GM12878 (cell line): Measurements from ENCODE around the gene CLASP2. TPM values are rescaled to one million over a fixed set of nuclear protein-coding genes. Genes with fewer than 3 reads are reported as not detected.

ENCODE experiments used
- ATAC-seq: fragments of 200-7000 bp; cut with Tn5 transposase; 3 replicates; pipeline ENCODE4 v1.9.1; 2020; ENCODE audit warnings: mild to moderate bottlenecking, moderate library complexity
- BruUV-seq: library from RNA; stranded (reverse); fragments of 400-500 nt; replicated peaks from 2 replicates; lab custom pipeline; 2021; lab: Mats Ljungman, UMichigan
- CTCF ChIA-PET: fragments of 300-600 bp; sonication (Branson Sonifier 250); formaldehyde crosslinking; extraction: SDS; loops from one replicate; lab custom pipeline; 2021; ENCODE audit warnings: inconsistent platforms; lab: Yijun Ruan, JAX
- POLR2A ChIA-PET: fragments of 350-600 bp; formaldehyde crosslinking; extraction: SDS; loops from one replicate; lab custom pipeline; 2021; ENCODE audit warnings: inconsistent platforms; lab: Charles Lee
- RAD21 ChIA-PET: fragments of 300-600 bp; sonication (Branson Sonifier 250); formaldehyde crosslinking; loops from one replicate; lab custom pipeline; 2023; ENCODE audit warnings: antibody characterized with exemption; ENCODE audit not compliant: unreplicated experiment; lab: Charles Lee
- SMC1A ChIA-PET: fragments of 300-600 bp; sonication (Branson Sonifier 250); formaldehyde crosslinking; loops from one replicate; lab custom pipeline; 2023; ENCODE audit not compliant: unreplicated experiment, uncharacterized antibody; lab: Charles Lee
- DNase-seq: peaks from one replicate; pipeline ENCODE4 v3.0.0-alpha.2; 2011; ENCODE audit warnings: low read depth, low spot score
- FAIRE-seq: peaks from 3 replicates; lab custom pipeline; 2011; peaks lifted over from hg19 to GRCh38; lab: Jason Lieb, UNC
- H2AFZ ChIP-seq: 2 replicates; pipeline ENCODE4 v1.6.0; 2011; ENCODE audit warnings: low read depth, low read length, control low read depth; ENCODE audit not compliant: control insufficient read depth
- H3K27ac ChIP-seq: 2 replicates; pipeline ENCODE4 v1.5.1; 2011; ENCODE audit warnings: control low read depth; ENCODE audit not compliant: control insufficient read depth, insufficient read depth
- H3K27me3 ChIP-seq, 2 experiments: replicated peaks in 1 of 2; 2 replicates each; pipeline versions ENCODE4 v1.6.0 to v1.6.1; 2011; ENCODE audit warnings: low read length in 1 of 2; ENCODE audit not compliant: control insufficient read depth in 2 of 2, insufficient read depth in 2 of 2
- H3K36me3 ChIP-seq, 2 experiments: 2 replicates each; pipeline ENCODE4 v1.5.1; 2011; ENCODE audit warnings: low read length in 1 of 2; ENCODE audit not compliant: control insufficient read depth in 2 of 2, insufficient read depth in 2 of 2
- H3K4me1 ChIP-seq: 2 replicates; pipeline ENCODE4 v1.6.1; 2011; ENCODE audit warnings: mild to moderate bottlenecking, low read length, moderate library complexity, mixed read lengths; ENCODE audit not compliant: control insufficient read depth, insufficient read depth
- H3K4me2 ChIP-seq: 2 replicates; pipeline ENCODE4 v1.6.0; 2011; ENCODE audit warnings: control low read depth; ENCODE audit not compliant: control insufficient read depth, insufficient read depth
- H3K4me3 ChIP-seq: fragments of 200-600 bp; sonication (generic); 2 replicates; pipeline ENCODE4 v1.5.1; 2016
- H3K79me2 ChIP-seq: 2 replicates; pipeline ENCODE4 v1.6.0; 2011; ENCODE audit warnings: low read length; ENCODE audit not compliant: control insufficient read depth, insufficient read depth
- H3K9ac ChIP-seq: 2 replicates; pipeline ENCODE4 v1.8.0; 2011; ENCODE audit warnings: low read length, control low read depth, mixed read lengths; ENCODE audit not compliant: control insufficient read depth, insufficient read depth
- H3K9me3 ChIP-seq: replicated peaks from 3 replicates; pipeline ENCODE4 v1.5.1; 2011; ENCODE audit warnings: mild to moderate bottlenecking, low read length; ENCODE audit not compliant: control insufficient read depth, insufficient read depth
- H4K20me1 ChIP-seq: 2 replicates; pipeline ENCODE4 v1.6.0; 2011; ENCODE audit not compliant: control insufficient read depth, insufficient read depth
- BCLAF1 ChIP-seq: fragments of 450-650 bp; IDR thresholded peaks from 2 replicates; pipeline ENCODE4 v1.6.1; 2017; ENCODE audit warnings: antibody characterized with exemption, mild to moderate bottlenecking, moderate library complexity
- BRCA1 ChIP-seq: IDR thresholded peaks from 2 replicates; pipeline ENCODE4 v1.6.1; 2011; ENCODE audit warnings: low read depth, low read length, improper control_type of control experiment
- CEBPB ChIP-seq, 2 experiments: fragments of 150-350 bp in 1 of 2; IDR thresholded peaks; 2 replicates each; pipeline ENCODE4 v1.6.1; 2012 to 2014; ENCODE audit warnings: low read depth in 2 of 2, low read length in 2 of 2, borderline replicate concordance in 1 of 2, inconsistent platforms in 1 of 2
- FOS ChIP-seq: IDR thresholded peaks from 3 replicates; pipeline ENCODE4 v1.6.1; 2011; ENCODE audit warnings: borderline replicate concordance; ENCODE audit not compliant: insufficient read length; ENCODE audit errors: extremely low read depth
- IRF3 ChIP-seq: fragments of 450-650 bp; IDR thresholded peaks from 2 replicates; pipeline ENCODE4 v1.6.1; 2014; ENCODE audit warnings: mild to moderate bottlenecking
- KLF5 ChIP-seq: fragments of 450-650 bp; IDR thresholded peaks from 2 replicates; pipeline ENCODE4 v1.6.1; 2014; ENCODE audit warnings: mild to moderate bottlenecking; ENCODE audit not compliant: partially characterized antibody
- NFYB ChIP-seq: IDR thresholded peaks from 2 replicates; pipeline ENCODE4 v1.6.1; 2011; ENCODE audit warnings: low read depth, mild to moderate bottlenecking, low read length, improper control_type of control experiment, moderate library complexity; ENCODE audit not compliant: insufficient read depth
- NR2C2 ChIP-seq: IDR thresholded peaks from 2 replicates; pipeline ENCODE4 v1.6.1; 2011; ENCODE audit warnings: borderline replicate concordance, low read depth; ENCODE audit not compliant: control insufficient read depth, insufficient read length
- PBX3 ChIP-seq: IDR thresholded peaks from 2 replicates; pipeline ENCODE4 v1.6.1; 2011; ENCODE audit warnings: mild to moderate bottlenecking, low read depth, low read length, moderate library complexity; ENCODE audit not compliant: insufficient replicate concordance
- PKNOX1 ChIP-seq: fragments of 450-650 bp; IDR thresholded peaks from 2 replicates; pipeline ENCODE4 v1.6.1; 2016; ENCODE audit warnings: mild to moderate bottlenecking
- PML ChIP-seq: IDR thresholded peaks from 2 replicates; pipeline ENCODE4 v1.6.1; 2012; ENCODE audit warnings: low read length, inconsistent platforms
- PRDM15 ChIP-seq: fragments of 450-650 bp; formaldehyde crosslinking; IDR thresholded peaks from 2 replicates; pipeline ENCODE4 v1.4.0; 2020; ENCODE audit warnings: mild to moderate bottlenecking, moderate library complexity
- WGBS: methylation state at CpG from one replicate; pipeline ENCODE4 v1.1.6; 2016; ENCODE audit warnings: low lambda C conversion rate; ENCODE audit not compliant: insufficient replicate concordance, insufficient coverage; ENCODE audit errors: missing lambda C conversion rate; 5-methylcytosine and 5-hydroxymethylcytosine counted together
- in situ Hi-C: fragments of 300-500 bp; cut with MboI; formaldehyde crosslinking; loops from 9 replicates; pipeline ENCODE4 v1.14.3; 2018; ENCODE audit warnings: mixed read lengths
- intact Hi-C: fragments of 100-400 bp; cut with micrococcal nuclease; formaldehyde crosslinking; loops from one replicate; pipeline ENCODE4 v1.14.2; 2022; ENCODE audit not compliant: unreplicated experiment
- polyA plus RNA-seq, 11 experiments: library from polyadenylated mRNA; depleted of rRNA in 4 of 11; unstranded in 6 of 11; stranded (reverse) in 5 of 11; fragments of >200 nt; fragmentation: Nextera tagmentation in 4 of 11; fragmentation: Illumina TruSeq in 1 of 11; extraction: Ambion mirVana in 4 of 11; extraction: Trizol in 1 of 11; gene quantifications; 1 replicate in 1 of 11; 2 replicates in 10 of 11; pipeline versions ENCODE4 v1.2.1 to v1.2.3, GENCODE V29; 2011 to 2016; ENCODE audit warnings: inconsistent platforms in 2 of 11, missing spikeins in 2 of 11, low read depth in 1 of 11
- total RNA-seq, 4 experiments: library from RNA; depleted of rRNA in 3 of 4; stranded (reverse); fragments of >200 nt in 3 of 4; fragmentation: Illumina TruSeq in 1 of 4; extraction: Trizol in 1 of 4; gene quantifications; 2 replicates each; pipeline versions ENCODE4 v1.2.1 to v1.2.3, GENCODE V29; 2013 to 2021

Gene CLASP2
- total and polyA plus RNA-seq, 10 of the 15 experiments (the other 5 are each of a cell fraction or from before 2014, with no cell fraction given): 4.0 to 38.3 (median 26.8) TPM

GRCh38 chr3:33751336-33751735 is 33.3 kb upstream of the CLASP2 start (continued):
- no peak for TF ChIP-seq BCLAF1
- no peak for TF ChIP-seq CEBPB (IDR thresholded peaks at IDR 0.05; ENCODE audit: borderline replicate concordance in 1 of 2, low read depth in 2 of 2, low read length in 2 of 2)
- TF ChIP-seq FOS: no peak
- TF ChIP-seq KLF5: no peak
- TF ChIP-seq PML: no peak
- no peak for TF ChIP-seq BRCA1
- no peak for TF ChIP-seq IRF3

GRCh38 chr3:33750211-33750548 is 32.1 kb upstream of the CLASP2 start:
- Histone ChIP-seq H3K4me2 (no peak overlapping the region), H4K20me1 (no peaks in the 10 kb centered on the region), H2AFZ (no peak overlapping the region), H3K9ac (no peak overlapping the region), H3K4me1 (no peaks in the 10 kb centered on the region), H3K27me3 (no peaks in the 10 kb centered on the region), H3K79me2 (no peaks in the 10 kb centered on the region), H3K4me3 (no peak overlapping the region), H3K36me3 (no peaks in the 10 kb centered on the region), H3K27ac (no peak overlapping the region), H3K9me3 (peaks cover 2% of the 10 kb centered on the region; the same call in 2 of the 3 replicates)
- in situ Hi-C loops: no loop called here
- CTCF ChIA-PET: interaction anchor here (0.9 kb wide), 1 partner anchor 50 kb away, joined by 4 read pairs; no protein-coding TSS in a partner anchor
- TF ChIP-seq NR2C2 (no peak), PKNOX1 (peak; percentile 51), PBX3 (peak; percentile 38), NFYB (0 out of 2 replicates have a peak, but pooled peaks have one; percentile 11), CEBPB (IDR thresholded peaks at IDR 0.05; ENCODE audit: borderline replicate concordance in 1 of 2, low read depth in 2 of 2, low read length in 2 of 2) (no peak), PRDM15 (CRISPR knock-in tag) (no peak)
- no peak for DNase-seq
- POLR2A ChIA-PET: no interaction called here
- intact Hi-C loops: no loop called here
- RAD21 ChIA-PET: no interaction called here
- ATAC-seq: no peak
- SMC1A ChIA-PET: interaction anchor here (1.2 kb wide), 1 partner anchor 9 kb away, joined by 3 read pairs; no protein-coding TSS in a partner anchor
- BruUV-seq: no TSS peak
- no peak for FAIRE-seq
- WGBS: 100% methylated on average over 3 of the region's 3 CpGs
